ENCODE results near the gene RPS14. TPM values are rescaled to one million over a fixed set of nuclear protein-coding genes. Genes with fewer than 3 reads are reported as not detected.

Gene RPS14
- total and polyA plus RNA-seq, 2 donors from 2014 or later = 1,504 to 1,994 TPM

DNA sequence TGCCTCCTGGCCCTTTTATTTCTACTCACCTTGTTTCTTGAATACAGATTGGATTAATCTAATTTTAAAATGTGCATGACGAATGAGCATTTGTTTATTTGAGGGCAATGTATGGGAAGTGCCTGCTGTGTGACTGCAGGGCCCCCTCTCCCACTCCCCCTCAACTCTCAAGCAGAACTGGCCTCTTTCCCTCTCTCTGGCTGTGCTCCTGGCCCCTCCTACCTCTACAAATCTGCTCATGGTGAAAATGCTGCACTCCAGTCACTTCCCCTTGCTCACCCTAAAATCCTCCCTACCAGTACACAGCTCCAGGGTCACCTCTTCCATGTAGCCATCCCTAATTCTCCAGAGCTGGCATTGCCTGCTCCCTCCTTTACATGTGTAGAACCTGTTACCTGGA is 41.2 kb upstream of the RPS14 start:
- H3K9me3 ChIP-seq (ENCODE audit: control insufficient read depth in 2 of 3, insufficient read depth in 1 of 3, low read length in 3 of 3) = no peaks in the 10 kb centered on the region
- no peak overlapping the region for H3K4me3 ChIP-seq (ENCODE audit: low read length in 3 of 3)
- TF ChIP-seq, protein P1, sequence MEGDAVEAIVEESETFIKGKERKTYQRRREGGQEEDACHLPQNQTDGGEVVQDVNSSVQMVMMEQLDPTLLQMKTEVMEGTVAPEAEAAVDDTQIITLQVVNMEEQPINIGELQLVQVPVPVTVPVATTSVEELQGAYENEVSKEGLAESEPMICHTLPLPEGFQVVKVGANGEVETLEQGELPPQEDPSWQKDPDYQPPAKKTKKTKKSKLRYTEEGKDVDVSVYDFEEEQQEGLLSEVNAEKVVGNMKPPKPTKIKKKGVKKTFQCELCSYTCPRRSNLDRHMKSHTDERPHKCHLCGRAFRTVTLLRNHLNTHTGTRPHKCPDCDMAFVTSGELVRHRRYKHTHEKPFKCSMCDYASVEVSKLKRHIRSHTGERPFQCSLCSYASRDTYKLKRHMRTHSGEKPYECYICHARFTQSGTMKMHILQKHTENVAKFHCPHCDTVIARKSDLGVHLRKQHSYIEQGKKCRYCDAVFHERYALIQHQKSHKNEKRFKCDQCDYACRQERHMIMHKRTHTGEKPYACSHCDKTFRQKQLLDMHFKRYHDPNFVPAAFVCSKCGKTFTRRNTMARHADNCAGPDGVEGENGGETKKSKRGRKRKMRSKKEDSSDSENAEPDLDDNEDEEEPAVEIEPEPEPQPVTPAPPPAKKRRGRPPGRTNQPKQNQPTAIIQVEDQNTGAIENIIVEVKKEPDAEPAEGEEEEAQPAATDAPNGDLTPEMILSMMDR (IDR thresholded peaks at IDR 0.05; ENCODE audit: borderline replicate concordance, extremely low read depth, insufficient read depth) = no peak
- no peak for FAIRE-seq
- peak overlapping the region in 1 of 3 donors; percentile 16 for H3K9ac ChIP-seq (ENCODE audit: low read length in 3 of 3)
- no peaks in the 10 kb centered on the region for H3K27me3 ChIP-seq (ENCODE audit: control insufficient read depth, insufficient read depth, low read length)
- DNase-seq = no peak
- H3K36me3 ChIP-seq (ENCODE audit: control insufficient read depth in 2 of 3, insufficient read depth in 3 of 3, low read length in 3 of 3) = peaks cover 0 to 6% (median 2%) of the 10 kb centered on the region in 3 donors
- intact Hi-C loops (cut with DNase I) = no loop called here
- H3K27ac ChIP-seq (ENCODE audit: low read depth in 2 of 2, low read length in 2 of 2) = no peak overlapping the region
- H3K4me1 ChIP-seq (ENCODE audit: control insufficient read depth in 2 of 3, insufficient read depth in 2 of 3, low read depth in 1 of 3, low read length in 3 of 3) = peaks cover 2 to 50% (median 43%) of the 10 kb centered on the region in 3 donors

DNA sequence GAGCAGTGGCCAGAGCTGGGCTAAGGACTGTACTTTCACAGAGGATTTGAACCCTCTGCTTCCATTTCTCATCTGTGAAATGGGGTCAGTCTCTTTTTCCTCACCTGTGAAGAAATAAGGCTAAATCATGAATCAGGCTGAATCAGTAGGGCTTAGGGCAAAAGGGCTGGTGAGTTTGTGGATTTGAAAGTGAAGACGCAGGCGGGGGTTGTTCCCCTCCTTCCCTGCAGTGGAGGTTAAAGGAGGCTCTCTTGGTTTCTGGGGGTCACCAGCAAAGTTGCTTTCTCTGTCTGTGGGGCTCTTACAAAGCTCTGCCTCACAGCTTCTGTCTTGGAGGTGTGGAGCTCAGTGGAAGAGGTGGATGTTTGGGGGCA is 40.7 kb upstream of the RPS14 start:
- Histone ChIP-seq H3K9me3 (ENCODE audit: control insufficient read depth in 2 of 3, insufficient read depth in 1 of 3, low read length in 3 of 3) (no peaks in the 10 kb centered on the region), H3K27me3 (ENCODE audit: control insufficient read depth, insufficient read depth, low read length) (no peaks in the 10 kb centered on the region), H3K9ac (ENCODE audit: low read length in 3 of 3) (no peak overlapping the region), H3K4me3 (ENCODE audit: low read length in 3 of 3) (no peak overlapping the region), H3K4me1 (ENCODE audit: control insufficient read depth in 2 of 3, insufficient read depth in 2 of 3, low read depth in 1 of 3, low read length in 3 of 3) (peaks cover 2 to 50% (median 43%) of the 10 kb centered on the region in 3 donors), H3K27ac (ENCODE audit: low read depth in 2 of 2, low read length in 2 of 2) (peak overlapping the region in 1 of 2 donors; percentile 24), H3K36me3 (ENCODE audit: control insufficient read depth in 2 of 3, insufficient read depth in 3 of 3, low read length in 3 of 3) (peaks cover 0 to 6% (median 2%) of the 10 kb centered on the region in 3 donors)
- no peak for FAIRE-seq
- no peak for DNase-seq
- intact Hi-C loops (cut with DNase I) = no loop called here
- TF ChIP-seq, protein P1 (IDR thresholded peaks at IDR 0.05; ENCODE audit: borderline replicate concordance, extremely low read depth, insufficient read depth) = no peak

DNA sequence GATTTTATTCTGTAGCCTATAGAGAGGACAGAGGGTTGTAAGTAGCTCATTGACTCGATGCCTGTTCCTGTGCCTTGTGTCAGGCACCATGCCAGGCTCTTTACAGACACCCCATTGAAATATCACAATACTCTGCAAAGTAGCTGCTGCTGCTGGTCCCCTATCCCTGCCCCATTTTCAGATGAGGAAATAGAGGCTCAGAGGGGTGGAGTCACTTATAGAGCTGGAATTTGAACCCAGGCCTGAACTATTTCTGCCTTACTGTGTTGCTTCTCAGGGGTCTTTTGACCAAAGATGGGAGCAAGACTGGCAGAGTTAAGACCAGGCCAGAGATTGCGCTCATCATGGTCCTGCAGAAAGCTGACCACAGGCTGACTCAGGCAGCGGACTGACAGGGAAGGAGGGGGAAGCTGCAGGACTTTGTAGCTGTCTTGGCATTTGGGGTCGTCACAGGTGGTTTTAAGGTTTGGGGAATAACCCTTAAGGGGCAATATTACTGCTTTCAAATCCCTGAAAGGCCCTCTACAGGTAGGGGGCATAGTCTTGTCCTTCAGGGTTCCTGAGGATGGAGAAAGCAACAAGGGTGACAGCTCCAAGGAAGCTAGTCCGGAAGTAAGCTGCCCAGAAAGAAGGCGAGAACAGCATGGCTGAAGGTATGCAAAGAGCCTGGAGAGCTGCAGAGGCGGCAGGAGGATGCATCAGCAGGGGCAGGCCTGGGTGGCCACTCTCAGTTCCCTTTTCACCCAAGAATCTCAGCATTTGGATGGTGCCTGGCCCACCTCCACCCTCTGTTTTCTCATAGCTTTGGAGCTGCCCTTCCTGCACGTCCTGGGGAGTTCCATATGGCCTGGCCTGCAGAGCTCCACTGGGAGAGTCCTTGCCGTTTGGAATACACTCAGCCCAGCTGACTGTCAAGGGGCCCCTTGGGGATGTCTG is 40.1 kb upstream of the RPS14 start:
- FAIRE-seq = no peak

More for the DNA sequence above, 40.1 kb upstream of the RPS14 start:
- Histone ChIP-seq H3K9me3 (ENCODE audit: control insufficient read depth in 2 of 3, insufficient read depth in 1 of 3, low read length in 3 of 3) (no peaks in the 10 kb centered on the region), H3K27me3 (ENCODE audit: control insufficient read depth, insufficient read depth, low read length) (no peaks in the 10 kb centered on the region), H3K4me1 (ENCODE audit: control insufficient read depth in 2 of 3, insufficient read depth in 2 of 3, low read depth in 1 of 3, low read length in 3 of 3) (peaks cover 2 to 50% (median 43%) of the 10 kb centered on the region in 3 donors), H3K4me3 (ENCODE audit: low read length in 3 of 3) (no peak overlapping the region), H3K36me3 (ENCODE audit: control insufficient read depth in 2 of 3, insufficient read depth in 3 of 3, low read length in 3 of 3) (peaks cover 0 to 6% (median 2%) of the 10 kb centered on the region in 3 donors), H3K9ac (ENCODE audit: low read length in 3 of 3) (peak overlapping the region in 2 of 3 donors; percentile 31 to 60), H3K27ac (ENCODE audit: low read depth in 2 of 2, low read length in 2 of 2) (peak overlapping the region; percentile 30 to 85)
- TF ChIP-seq, protein P1 (IDR thresholded peaks at IDR 0.05; ENCODE audit: borderline replicate concordance, extremely low read depth, insufficient read depth) = no peak
- DNase-seq = no peak
- intact Hi-C loops (cut with DNase I) = no loop called here
